PC-9 (cell line): ENCODE measurements around the gene KPNA4. TPM values are rescaled to one million over a fixed set of nuclear protein-coding genes. Genes with fewer than 3 reads are reported as not detected.
"Not testable (repeated sequence)": the region's sequence is repeated elsewhere in the genome, so short reads cannot be mapped to it uniquely, and the experiment has no call there.

Source experiments
- BruUV-seq: library from RNA; stranded (reverse); fragments of 400-500 nt; replicated peaks from 2 replicates; lab custom pipeline; 2021; lab: Mats Ljungman, UMichigan
- CTCF ChIA-PET: fragments of 300-600 bp; sonication (Branson Sonifier 250); formaldehyde crosslinking; loops from one replicate; lab custom pipeline; 2022; ENCODE audit warnings: antibody characterized with exemption; lab: Charles Lee
- POLR2A ChIA-PET: fragments of 300-600 bp; sonication (Branson Sonifier 250); formaldehyde crosslinking; loops from one replicate; lab custom pipeline; 2022; ENCODE audit warnings: antibody characterized with exemption; ENCODE audit not compliant: unreplicated experiment; lab: Charles Lee
- DNase-seq, 2 experiments: peaks; one replicate each; pipeline versions ENCODE4 v3.0.0 to v3.0.0-alpha.2; 2015 to 2022; ENCODE audit warnings: mixed read lengths in 1 of 2
- H2AFZ ChIP-seq: fragments of 200-600 bp; sonication (generic); 2 replicates; pipeline ENCODE4 v1.8.1; 2017; ENCODE audit warnings: antibody characterized with exemption
- H3F3A ChIP-seq: fragments of 200-600 bp; sonication (generic); 2 replicates; pipeline ENCODE4 v1.8.1; 2017; ENCODE audit warnings: antibody characterized with exemption, mild to moderate bottlenecking, low read depth; ENCODE audit not compliant: insufficient read depth
- H3K27ac ChIP-seq: fragments of 200-600 bp; sonication (generic); 2 replicates; pipeline ENCODE4 v1.6.1; 2016; ENCODE audit warnings: mixed run types
- H3K27me3 ChIP-seq: fragments of 200-600 bp; sonication (generic); 2 replicates; pipeline ENCODE4 v1.6.1; 2016; ENCODE audit warnings: low read depth, mixed run types; ENCODE audit not compliant: insufficient read depth
- H3K36me3 ChIP-seq: fragments of 200-600 bp; sonication (generic); 2 replicates; pipeline ENCODE4 v1.6.1; 2016; ENCODE audit warnings: low read depth, mixed run types
- H3K4me1 ChIP-seq: fragments of 200-600 bp; sonication (generic); replicated peaks from 2 replicates; pipeline ENCODE4 v1.6.1; 2016; ENCODE audit warnings: mixed run types; ENCODE audit not compliant: insufficient read depth
- H3K4me2 ChIP-seq: fragments of 200-600 bp; sonication (generic); 2 replicates; pipeline ENCODE4 v1.6.1; 2017; ENCODE audit warnings: mixed run types
- H3K4me3 ChIP-seq: fragments of 200-600 bp; sonication (generic); 2 replicates; pipeline ENCODE4 v1.6.1; 2016; ENCODE audit warnings: mixed run types
- H3K79me2 ChIP-seq: fragments of 200-600 bp; sonication (generic); 2 replicates; pipeline ENCODE4 v1.6.1; 2017; ENCODE audit warnings: low read depth, mixed run types
- H3K9me2 ChIP-seq: fragments of 200-600 bp; sonication (generic); 2 replicates; pipeline ENCODE4 v1.8.1; 2017; ENCODE audit warnings: mild to moderate bottlenecking; ENCODE audit not compliant: insufficient read depth
- H3K9me3 ChIP-seq: fragments of 200-600 bp; sonication (generic); 2 replicates; pipeline ENCODE4 v1.8.1; 2016; ENCODE audit warnings: low read depth; ENCODE audit not compliant: insufficient read depth
- H4K20me1 ChIP-seq: fragments of 200-600 bp; sonication (generic); 2 replicates; pipeline ENCODE4 v1.8.1; 2017; ENCODE audit not compliant: insufficient read depth
- EZH2 ChIP-seq: fragments of 200-600 bp; sonication (generic); IDR thresholded peaks from 2 replicates; pipeline ENCODE4 v1.8.0; 2017; ENCODE audit warnings: antibody characterized with exemption, low read depth
- intact Hi-C: fragments of 100-400 bp; cut with micrococcal nuclease; formaldehyde crosslinking; loops from one replicate; pipeline ENCODE4 v1.10.0; 2022; ENCODE audit not compliant: unreplicated experiment
- total RNA-seq: library from RNA; stranded (reverse); gene quantifications from 2 replicates; pipeline ENCODE4 v1.2.3, GENCODE V29; 2021
- TF ChIP-seq, protein P1 (sequence below): fragments of 200-600 bp; sonication (generic); conservative IDR thresholded peaks from 2 replicates; pipeline ENCODE4 v1.6.1; 2017; ENCODE audit warnings: mixed run types, antibody characterized with exemption, mild to moderate bottlenecking, moderate library complexity

Gene KPNA4
- total RNA-seq, 1 experiment from 2014 or later, result 61.0 TPM

DNA sequence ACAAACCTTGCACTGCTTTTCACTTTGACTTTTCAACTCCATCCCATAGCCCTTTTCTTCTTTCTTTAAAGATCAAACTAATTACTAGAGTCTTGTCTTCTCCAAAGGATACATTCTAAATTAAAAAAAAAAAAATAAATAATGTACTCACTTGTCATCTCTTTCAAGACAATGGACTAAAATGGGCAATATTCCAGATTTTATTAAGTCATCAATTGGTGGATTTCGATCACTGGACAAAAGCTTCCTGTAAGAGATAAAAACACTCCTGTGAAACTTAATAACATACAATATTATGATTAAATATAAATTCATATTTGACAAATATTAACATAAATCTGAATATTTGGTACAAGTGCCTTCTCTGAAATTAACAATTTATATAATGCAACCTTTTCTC is 34.1 kb downstream of the KPNA4 start:
- no peaks in the 10 kb centered on the region for H3K9me3 ChIP-seq
- H4K20me1 ChIP-seq, result peaks cover 6% of the 10 kb centered on the region
- H3K9me2 ChIP-seq, result no peaks in the 10 kb centered on the region
- BruUV-seq, result no TSS peak
- H3K4me2 ChIP-seq, result no peak overlapping the region
- H3K27me3 ChIP-seq, result no peaks in the 10 kb centered on the region
- TF ChIP-seq EZH2, result no peak
- TF ChIP-seq, protein P1, sequence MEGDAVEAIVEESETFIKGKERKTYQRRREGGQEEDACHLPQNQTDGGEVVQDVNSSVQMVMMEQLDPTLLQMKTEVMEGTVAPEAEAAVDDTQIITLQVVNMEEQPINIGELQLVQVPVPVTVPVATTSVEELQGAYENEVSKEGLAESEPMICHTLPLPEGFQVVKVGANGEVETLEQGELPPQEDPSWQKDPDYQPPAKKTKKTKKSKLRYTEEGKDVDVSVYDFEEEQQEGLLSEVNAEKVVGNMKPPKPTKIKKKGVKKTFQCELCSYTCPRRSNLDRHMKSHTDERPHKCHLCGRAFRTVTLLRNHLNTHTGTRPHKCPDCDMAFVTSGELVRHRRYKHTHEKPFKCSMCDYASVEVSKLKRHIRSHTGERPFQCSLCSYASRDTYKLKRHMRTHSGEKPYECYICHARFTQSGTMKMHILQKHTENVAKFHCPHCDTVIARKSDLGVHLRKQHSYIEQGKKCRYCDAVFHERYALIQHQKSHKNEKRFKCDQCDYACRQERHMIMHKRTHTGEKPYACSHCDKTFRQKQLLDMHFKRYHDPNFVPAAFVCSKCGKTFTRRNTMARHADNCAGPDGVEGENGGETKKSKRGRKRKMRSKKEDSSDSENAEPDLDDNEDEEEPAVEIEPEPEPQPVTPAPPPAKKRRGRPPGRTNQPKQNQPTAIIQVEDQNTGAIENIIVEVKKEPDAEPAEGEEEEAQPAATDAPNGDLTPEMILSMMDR, result no peak
- H3F3A ChIP-seq, result peaks cover 8% of the 10 kb centered on the region; the same call in 1 of the 2 replicates
- ChIA-PET CTCF (no interaction called here), POLR2A (interaction anchor here (0.7 kb wide), 1 partner anchor 70 kb away, joined by 4 read pairs; no protein-coding TSS in a partner anchor)
- 0 out of 2 replicates have a peak, but pooled peaks cover 10% of the 10 kb centered on the region for H3K79me2 ChIP-seq
- DNase-seq, result no peak
- no peak overlapping the region for H3K4me3 ChIP-seq
- H3K36me3 ChIP-seq, result peaks cover 53% of the 10 kb centered on the region
- intact Hi-C loops, result loop anchor here (5.0 kb wide), 1 partner anchor 104 kb away; no protein-coding TSS in a partner anchor
- H2AFZ ChIP-seq, result no peak overlapping the region
- H3K4me1 ChIP-seq, result no peaks in the 10 kb centered on the region
- no peak overlapping the region for H3K27ac ChIP-seq

DNA sequence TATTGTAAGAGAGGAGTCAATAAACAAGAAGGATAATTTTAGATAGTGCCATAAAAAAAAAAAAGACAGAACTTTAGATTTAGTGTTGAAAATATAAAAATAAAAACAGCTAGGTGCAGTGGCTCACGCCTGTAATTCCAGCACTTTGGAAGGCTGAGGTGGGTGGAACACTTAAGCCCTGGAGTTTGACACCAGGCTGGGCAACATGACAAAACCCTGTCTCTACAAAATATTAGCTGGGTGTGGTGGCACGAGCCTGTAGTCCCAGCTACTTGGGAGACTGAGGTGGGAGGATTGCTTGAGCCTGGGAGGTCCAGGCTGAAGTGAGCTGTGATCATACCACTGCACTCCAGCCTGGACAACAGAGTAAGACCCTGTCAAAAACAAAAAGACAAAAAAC is 49.0 kb downstream of the KPNA4 start:
- H4K20me1 ChIP-seq, CTCF ChIA-PET, H3K4me2 ChIP-seq, intact Hi-C loops, H2AFZ ChIP-seq, H3K9me2 ChIP-seq, BruUV-seq, POLR2A ChIA-PET, H3K27ac ChIP-seq, H3K9me3 ChIP-seq, H3K27me3 ChIP-seq, DNase-seq, H3K4me1 ChIP-seq, H3K79me2 ChIP-seq, H3K4me3 ChIP-seq: not testable (repeated sequence)
- Histone ChIP-seq H3K36me3 (peaks cover 68% of the 10 kb centered on the region), H3F3A (peaks cover 15% of the 10 kb centered on the region; the same call in 1 of the 2 replicates)

DNA sequence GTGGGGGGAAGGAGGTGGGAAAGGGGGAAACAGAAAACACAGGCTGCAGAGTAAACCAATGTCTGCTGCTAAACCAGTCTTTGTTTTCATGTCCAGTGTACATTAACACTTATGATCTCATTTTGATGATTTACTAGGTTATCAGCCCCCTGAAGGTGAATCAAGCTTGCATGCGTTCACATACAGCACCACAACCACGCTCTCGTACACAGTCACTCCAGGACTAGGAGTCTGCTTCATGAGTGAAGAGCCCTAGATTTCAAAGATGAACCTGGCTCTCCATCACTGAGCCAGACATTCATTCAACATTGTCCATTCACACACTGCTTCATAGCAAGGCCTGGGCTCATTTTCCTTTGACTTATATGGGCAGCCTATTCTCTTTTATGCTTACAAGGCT is 64.0 kb downstream of the KPNA4 start:
- TSS peak; percentile 9 for BruUV-seq
- no peak overlapping the region for H3K4me2 ChIP-seq
- intact Hi-C loops, result no loop called here
- H3K4me3 ChIP-seq, result no peak overlapping the region
- H3K79me2 ChIP-seq, result no peaks in the 10 kb centered on the region
- H2AFZ ChIP-seq, result no peak overlapping the region
- no peaks in the 10 kb centered on the region for H3K4me1 ChIP-seq
- no peaks in the 10 kb centered on the region for H3K9me2 ChIP-seq
- ChIA-PET POLR2A (no interaction called here), CTCF (no interaction called here)
- no peak for TF ChIP-seq EZH2
- TF ChIP-seq, protein P1, result no peak
- H3K27me3 ChIP-seq, result no peaks in the 10 kb centered on the region
- H3F3A ChIP-seq, result peaks cover 4% of the 10 kb centered on the region
- no peak for DNase-seq
- no peaks in the 10 kb centered on the region for H3K9me3 ChIP-seq
- 0 out of 2 replicates have a peak, but pooled peaks cover 6% of the 10 kb centered on the region for H4K20me1 ChIP-seq
- peaks cover 33% of the 10 kb centered on the region for H3K36me3 ChIP-seq
- no peak overlapping the region for H3K27ac ChIP-seq

DNA sequence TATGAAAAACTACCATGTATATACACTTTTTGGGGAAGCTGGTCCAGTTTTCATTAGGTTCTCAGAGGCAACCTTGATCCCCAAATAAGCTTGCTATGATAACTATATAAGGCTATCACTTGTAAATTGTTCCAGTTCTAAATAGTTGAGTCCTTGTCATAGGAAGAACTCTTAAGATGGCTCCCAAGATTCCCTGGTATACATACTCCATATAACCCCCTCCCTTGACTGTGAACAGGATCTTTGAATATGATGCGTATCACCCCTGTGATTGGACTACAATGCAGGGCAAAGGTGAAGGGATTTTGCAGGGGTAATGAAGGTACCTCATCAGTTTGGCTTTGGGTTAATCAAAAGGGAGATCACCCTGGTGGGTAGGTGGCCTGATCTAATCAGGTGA is 67.2 kb downstream of the KPNA4 start:
- Histone ChIP-seq H3K36me3 (peaks cover 15% of the 10 kb centered on the region), H3K4me3 (no peak overlapping the region), H3K9me3 (no peaks in the 10 kb centered on the region), H4K20me1 (no peaks in the 10 kb centered on the region), H3K9me2 (no peaks in the 10 kb centered on the region), H2AFZ (no peak overlapping the region), H3K4me1 (no peaks in the 10 kb centered on the region), H3F3A (peaks cover 12% of the 10 kb centered on the region; the same call in 1 of the 2 replicates), H3K4me2 (no peak overlapping the region), H3K27me3 (no peaks in the 10 kb centered on the region), H3K79me2 (no peaks in the 10 kb centered on the region), H3K27ac (no peak overlapping the region)
- TF ChIP-seq, protein P1, result no peak
- TF ChIP-seq EZH2, result no peak
- no peak for DNase-seq
- ChIA-PET CTCF (no interaction called here), POLR2A (no interaction called here)
- intact Hi-C loops, result no loop called here
- BruUV-seq, result no TSS peak
